Tibial nerve (tissue), 4 donors: Measurements from ENCODE around the gene MISP. TPM values are rescaled to one million over a fixed set of nuclear protein-coding genes. Genes with fewer than 3 reads are reported as not detected.
A peak's percentile ranks its signal among the peaks of the same experiment; 100 is the strongest.

ENCODE experiments used
- DNase-seq, 2 donors: peaks; one replicate each; pipeline ENCODE4 v3.0.0-alpha.2; 2019; ENCODE audit warnings: low spot score in 2 of 2
- H3K27ac ChIP-seq, 4 donors: fragments of 200-600 bp; sonication (generic) in 3 of 4; one replicate each; pipeline ENCODE4 v1.5.1; 2017 to 2019; ENCODE audit warnings: mild to moderate bottlenecking in 1 of 4
- H3K27me3 ChIP-seq, 2 donors: fragments of 200-600 bp; sonication (generic) in 1 of 2; one replicate each; pipeline versions ENCODE4 v1.5.1 to v1.6.0; 2017 to 2019
- H3K36me3 ChIP-seq, 3 donors: fragments of 200-600 bp; sonication (generic); one replicate each; pipeline ENCODE4 v1.5.1; 2018 to 2019
- H3K4me1 ChIP-seq, 4 donors: fragments of 200-600 bp; sonication (generic) in 3 of 4; one replicate each; pipeline ENCODE4 v1.5.1; 2017 to 2019
- H3K4me3 ChIP-seq, 4 donors: fragments of 200-600 bp; sonication (generic) in 3 of 4; one replicate each; pipeline ENCODE4 v1.5.1; 2017 to 2019; ENCODE audit warnings: mild to moderate bottlenecking in 1 of 4, moderate library complexity in 1 of 4
- H3K9me3 ChIP-seq, 4 donors: fragments of 200-600 bp; sonication (generic) in 3 of 4; one replicate each; pipeline ENCODE4 v1.5.1; 2017 to 2019
- EP300 ChIP-seq, 2 donors: sonication (generic); formaldehyde crosslinking; IDR thresholded peaks; one replicate each; pipeline ENCODE4 v1.6.1; 2017; ENCODE audit warnings: antibody characterized with exemption in 2 of 2, mild to moderate bottlenecking in 1 of 2
- POLR2A ChIP-seq, 2 donors: fragments of 450-650 bp; IDR thresholded peaks; one replicate each; pipeline ENCODE4 v1.6.1; 2017; ENCODE audit warnings: antibody characterized with exemption in 2 of 2, mild to moderate bottlenecking in 2 of 2, moderate library complexity in 2 of 2
- WGBS, 2 donors: methylation state at CpG; one replicate each; pipeline ENCODE4 v1.1.5; 2018; 5-methylcytosine and 5-hydroxymethylcytosine counted together
- total RNA-seq, 4 donors: library from RNA; depleted of rRNA; stranded (reverse); fragments of >200 nt; gene quantifications; one replicate each; pipeline ENCODE4 v1.1.0, GENCODE V29; 2016
- TF ChIP-seq, protein P1 (sequence below), 5 experiments: fragments of 200-600 bp in 3 of 5; fragments of 450-650 bp in 2 of 5; sonication (generic) in 3 of 5; IDR thresholded peaks; one replicate each; pipeline ENCODE4 v1.5.1; 2016 to 2019; ENCODE audit warnings: antibody characterized with exemption in 5 of 5, mild to moderate bottlenecking in 3 of 5, moderate library complexity in 2 of 5

Gene MISP
- total RNA-seq, 4 donors from 2014 or later: 0.20 to 0.30 TPM; not detected in 2

DNA sequence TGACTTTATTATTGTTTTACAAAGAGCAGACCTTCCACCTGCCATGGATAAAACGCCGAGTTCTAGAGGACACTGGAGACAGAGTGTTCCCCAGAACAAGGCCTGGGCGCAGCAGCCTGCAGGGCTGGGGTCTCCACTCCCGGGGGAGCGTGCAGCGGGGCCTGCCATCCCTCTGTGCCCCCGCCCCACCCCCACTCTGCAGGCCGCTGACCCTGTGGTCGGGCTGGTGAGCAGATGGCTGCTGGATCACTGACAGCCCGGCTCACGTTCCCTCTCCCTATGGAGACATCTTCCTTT is 37.7 kb downstream of the MISP start:
- no peaks in the 10 kb centered on the region for H3K9me3 ChIP-seq

DNA sequence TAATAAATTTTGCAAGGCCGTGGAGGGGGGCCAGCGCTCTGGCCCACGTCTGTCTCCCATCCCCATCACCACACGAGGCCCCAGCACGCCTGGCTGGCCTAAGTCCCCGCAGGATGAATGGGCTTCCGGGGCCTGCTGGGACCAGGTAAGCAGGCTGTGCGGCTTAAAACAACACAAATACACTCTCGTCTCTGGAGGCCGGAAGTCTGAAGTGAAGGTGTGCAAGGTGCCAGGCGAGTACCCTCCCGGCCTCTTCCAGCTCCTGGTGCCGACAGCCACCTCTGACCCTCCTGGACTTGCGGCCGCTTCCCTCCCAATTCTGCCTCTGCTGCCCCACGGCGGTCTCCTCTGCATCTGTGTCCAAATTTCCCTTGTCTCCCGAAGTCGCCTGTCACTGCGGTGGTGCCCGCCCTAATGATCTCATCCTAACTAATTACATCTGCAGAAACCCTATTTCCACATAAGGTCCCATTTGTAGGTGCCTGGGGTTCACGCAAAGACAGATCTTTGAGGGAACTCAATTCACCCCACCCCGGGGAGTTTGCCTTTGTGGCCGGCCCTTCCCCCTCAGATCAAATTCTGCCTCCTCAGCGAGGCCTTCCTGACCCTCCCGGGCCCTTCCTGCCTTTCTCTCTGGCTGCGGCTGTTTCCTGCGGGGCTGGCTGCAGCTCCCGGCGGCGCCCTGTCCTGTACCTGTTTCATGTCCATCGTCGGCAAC is 38.2 kb downstream of the MISP start:
- no peaks in the 10 kb centered on the region for H3K9me3 ChIP-seq
- H3K36me3 ChIP-seq: no peaks in the 10 kb centered on the region
- peaks cover 0 to 37% (median 9%) of the 10 kb centered on the region in 4 donors for H3K4me1 ChIP-seq
- peak overlapping the region in 3 of 4 donors; percentile 15 to 71 (median 69) for H3K27ac ChIP-seq
- whole genome bisulfite sequencing, 2 donors: 32 to 38% methylated on average over 31 to 33 of the region's 33 CpGs
- TF ChIP-seq, protein P1, sequence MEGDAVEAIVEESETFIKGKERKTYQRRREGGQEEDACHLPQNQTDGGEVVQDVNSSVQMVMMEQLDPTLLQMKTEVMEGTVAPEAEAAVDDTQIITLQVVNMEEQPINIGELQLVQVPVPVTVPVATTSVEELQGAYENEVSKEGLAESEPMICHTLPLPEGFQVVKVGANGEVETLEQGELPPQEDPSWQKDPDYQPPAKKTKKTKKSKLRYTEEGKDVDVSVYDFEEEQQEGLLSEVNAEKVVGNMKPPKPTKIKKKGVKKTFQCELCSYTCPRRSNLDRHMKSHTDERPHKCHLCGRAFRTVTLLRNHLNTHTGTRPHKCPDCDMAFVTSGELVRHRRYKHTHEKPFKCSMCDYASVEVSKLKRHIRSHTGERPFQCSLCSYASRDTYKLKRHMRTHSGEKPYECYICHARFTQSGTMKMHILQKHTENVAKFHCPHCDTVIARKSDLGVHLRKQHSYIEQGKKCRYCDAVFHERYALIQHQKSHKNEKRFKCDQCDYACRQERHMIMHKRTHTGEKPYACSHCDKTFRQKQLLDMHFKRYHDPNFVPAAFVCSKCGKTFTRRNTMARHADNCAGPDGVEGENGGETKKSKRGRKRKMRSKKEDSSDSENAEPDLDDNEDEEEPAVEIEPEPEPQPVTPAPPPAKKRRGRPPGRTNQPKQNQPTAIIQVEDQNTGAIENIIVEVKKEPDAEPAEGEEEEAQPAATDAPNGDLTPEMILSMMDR (IDR thresholded peaks at IDR 0.05): no peak
- TF ChIP-seq EP300 (IDR thresholded peaks at IDR 0.05) (no peak), POLR2A (IDR thresholded peaks at IDR 0.05) (no peak)
- H3K27me3 ChIP-seq: no peaks in the 10 kb centered on the region
- no peak for DNase-seq
- peak overlapping the region in 1 of 4 donors; percentile 9 for H3K4me3 ChIP-seq

More for the DNA sequence above, 37.7 kb downstream of the MISP start:
- Histone ChIP-seq H3K4me3 (no peak overlapping the region), H3K27me3 (no peaks in the 10 kb centered on the region), H3K4me1 (peaks cover 0 to 37% (median 9%) of the 10 kb centered on the region in 4 donors), H3K36me3 (no peaks in the 10 kb centered on the region), H3K27ac (peak overlapping the region in 3 of 4 donors; percentile 15 to 71 (median 69))
- TF ChIP-seq EP300 (IDR thresholded peaks at IDR 0.05): no peak
- no peak for TF ChIP-seq POLR2A (IDR thresholded peaks at IDR 0.05)
- TF ChIP-seq, protein P1 (IDR thresholded peaks at IDR 0.05): no peak
- no peak for DNase-seq
- WGBS, 2 donors: 46 to 48% methylated on average over 11 of the region's 11 CpGs

DNA sequence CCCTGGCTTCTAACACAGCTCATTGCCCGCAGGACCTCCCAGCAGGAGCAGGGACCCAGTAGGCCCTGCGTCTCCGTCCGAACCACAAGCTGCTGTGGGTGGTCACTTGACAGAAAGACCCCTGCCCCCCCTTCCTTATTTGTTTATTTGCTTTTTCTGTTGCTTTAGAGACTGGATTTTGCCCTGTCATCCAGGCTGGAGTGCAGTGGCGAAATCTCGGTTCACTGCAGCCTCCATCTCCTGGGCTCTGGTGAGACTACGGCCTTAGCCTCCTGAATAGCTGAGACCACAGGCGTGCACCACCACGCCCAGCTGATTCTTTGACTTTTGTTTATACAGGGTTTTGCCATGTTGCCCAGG is 38.8 kb downstream of the MISP start:
- H3K27ac ChIP-seq: peak overlapping the region in 3 of 4 donors; percentile 15 to 71 (median 69)
- no peaks in the 10 kb centered on the region for H3K36me3 ChIP-seq
- no peak for DNase-seq
- H3K4me3 ChIP-seq: no peak overlapping the region
- H3K4me1 ChIP-seq: peaks cover 0 to 37% (median 9%) of the 10 kb centered on the region in 4 donors
- 75 to 84% methylated on average over 9 of the region's 9 CpGs for WGBS, 2 donors
- no peaks in the 10 kb centered on the region for H3K27me3 ChIP-seq
- no peak for TF ChIP-seq POLR2A (IDR thresholded peaks at IDR 0.05)
- no peak for TF ChIP-seq EP300 (IDR thresholded peaks at IDR 0.05)
- TF ChIP-seq, protein P1 (IDR thresholded peaks at IDR 0.05): no peak
- H3K9me3 ChIP-seq: no peaks in the 10 kb centered on the region

DNA sequence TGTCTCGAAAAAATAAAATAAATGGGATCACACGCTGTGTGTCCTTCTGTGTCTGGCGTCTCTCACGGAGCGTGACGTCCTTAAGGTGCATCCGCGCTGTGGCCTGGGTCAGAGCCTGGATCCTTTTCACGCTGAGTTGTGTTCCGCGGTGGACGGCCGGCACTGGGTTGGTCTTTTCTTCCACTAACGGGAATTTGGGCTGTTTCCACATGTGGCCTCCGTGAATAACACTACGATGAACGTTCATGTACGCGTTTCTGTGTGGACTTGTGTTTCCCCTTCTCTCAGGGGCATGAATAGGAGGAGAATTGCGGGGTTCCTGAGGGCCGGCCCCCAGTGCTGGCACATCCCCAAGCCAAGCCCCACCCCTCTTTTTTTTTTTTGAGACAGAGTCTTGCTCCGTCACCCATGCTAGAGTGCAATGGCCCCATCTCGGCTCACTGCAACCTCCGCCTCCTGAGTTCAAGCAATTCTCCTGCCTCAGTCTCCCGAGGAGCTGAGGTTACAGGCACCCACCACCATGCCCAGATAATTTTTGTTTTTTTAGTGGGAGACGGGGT is 40.2 kb downstream of the MISP start:
- Histone ChIP-seq H3K4me3 (no peak overlapping the region), H3K36me3 (no peaks in the 10 kb centered on the region), H3K4me1 (peaks cover 0 to 49% (median 12%) of the 10 kb centered on the region in 4 donors), H3K9me3 (no peaks in the 10 kb centered on the region), H3K27me3 (no peaks in the 10 kb centered on the region), H3K27ac (peak overlapping the region in 3 of 4 donors; percentile 50 to 66 (median 64))
- TF ChIP-seq POLR2A (IDR thresholded peaks at IDR 0.05) (no peak), EP300 (IDR thresholded peaks at IDR 0.05) (no peak)
- TF ChIP-seq, protein P1 (IDR thresholded peaks at IDR 0.05): no peak
- 68 to 73% methylated on average over 26 of the region's 26 CpGs for WGBS, 2 donors
- DNase-seq: no peak

DNA sequence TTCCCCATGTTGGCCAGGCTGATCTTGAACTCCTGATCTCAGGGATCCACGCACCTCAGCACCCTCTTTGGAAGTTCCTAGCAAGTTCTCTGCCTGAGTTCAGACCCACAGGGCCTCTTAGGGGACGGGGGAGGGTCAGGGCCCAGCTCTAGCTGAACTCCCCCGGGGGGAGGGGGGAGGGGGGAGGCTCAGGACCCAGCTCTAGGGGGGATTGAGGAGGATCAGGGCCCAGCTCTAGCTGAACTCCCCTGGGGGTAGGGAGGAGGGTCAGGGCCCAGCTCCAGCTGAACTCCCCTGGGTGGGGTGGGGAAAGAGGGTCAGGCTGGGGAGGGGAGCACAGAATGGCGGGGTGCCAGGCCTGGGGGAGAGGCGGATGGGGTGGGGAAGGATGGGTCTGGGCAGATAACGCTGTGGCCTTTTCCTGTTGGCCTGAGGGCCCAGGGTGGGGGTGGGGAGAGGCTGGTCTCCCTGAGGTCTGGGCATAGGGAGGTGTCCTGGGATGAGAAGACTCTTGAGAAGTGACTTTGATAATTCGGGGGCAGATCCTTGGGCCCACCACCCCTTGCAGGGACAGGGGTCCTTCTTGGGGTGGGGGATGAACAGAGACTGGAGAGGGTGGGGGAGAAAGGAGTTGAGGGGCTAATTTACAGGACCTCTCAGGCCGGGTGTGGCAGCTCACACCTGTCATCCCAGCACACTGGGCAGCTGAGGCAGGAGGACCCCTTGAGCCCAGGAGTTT is 40.8 kb downstream of the MISP start:
- peaks cover 0 to 54% (median 17%) of the 10 kb centered on the region in 4 donors for H3K4me1 ChIP-seq
- DNase-seq: no peak
- H3K27ac ChIP-seq: peak overlapping the region in 3 of 4 donors; percentile 50 to 66 (median 64)
- H3K27me3 ChIP-seq: no peaks in the 10 kb centered on the region
- H3K4me3 ChIP-seq: no peak overlapping the region
- H3K36me3 ChIP-seq: no peaks in the 10 kb centered on the region
- TF ChIP-seq EP300 (IDR thresholded peaks at IDR 0.05): no peak
- TF ChIP-seq, protein P1 (IDR thresholded peaks at IDR 0.05): no peak
- no peak for TF ChIP-seq POLR2A (IDR thresholded peaks at IDR 0.05)
- H3K9me3 ChIP-seq: no peaks in the 10 kb centered on the region
- 46 to 53% methylated on average over 7 to 8 of the region's 8 CpGs for WGBS, 2 donors
